Measurements from ENCODE around the gene APLNR. TPM values are rescaled to one million over a fixed set of nuclear protein-coding genes. Genes with fewer than 3 reads are reported as not detected.

APLNR gene
- total RNA-seq, 1 experiment from 2014 or later = not detected

GRCh38 chr11:57269571-57270021 is 32.5 kb upstream of the APLNR start:
- POLR2A ChIA-PET = no interaction called here
- ATAC-seq = no peak

GRCh38 chr11:57266157-57266556 is 29.1 kb upstream of the APLNR start:
- Histone ChIP-seq H2AFZ (ENCODE audit: low read depth, low read length, poor library complexity, severe bottlenecking) (no peak overlapping the region), H3K27ac (ENCODE audit: low read depth, low read length) (no peak overlapping the region), H3K27me3 (ENCODE audit: insufficient read depth, low read length) (no peaks in the 10 kb centered on the region), H3K4me3 (replicated peaks in 1 of 2; ENCODE audit: low read depth in 1 of 2, low read length in 2 of 2) (no peak overlapping the region), H3K9me2 (ENCODE audit: insufficient read depth) (no peaks in the 10 kb centered on the region), H3K36me3 (ENCODE audit: control insufficient read depth in 1 of 2, insufficient read depth in 2 of 2, low read length in 2 of 2) (no peaks in the 10 kb centered on the region), H3K9me3 (ENCODE audit: control insufficient read depth in 1 of 2, insufficient read depth in 1 of 2, low read depth in 1 of 2, low read length in 2 of 2) (no peaks in the 10 kb centered on the region), H4K20me1 (ENCODE audit: insufficient read depth) (no peaks in the 10 kb centered on the region), H3K4me2 (ENCODE audit: low read length) (no peak overlapping the region), H3K79me2 (ENCODE audit: insufficient read depth, low read length) (no peaks in the 10 kb centered on the region), H3K4me1 (ENCODE audit: control insufficient read depth in 1 of 2, insufficient read depth in 2 of 2, low read length in 2 of 2) (no peaks in the 10 kb centered on the region), H3K9ac (ENCODE audit: low read length) (no peak overlapping the region)
- DNase-seq (ENCODE audit: low read depth, low spot score) = no peak
- ChIA-PET POLR2A (no interaction called here), RAD21 (ENCODE audit: low non-redundant PET in 1 of 2, low total read pairs in 2 of 2, uncharacterized antibody in 2 of 2, unreplicated experiment in 2 of 2) (no interaction called here), CTCF (no interaction called here)
- BruUV-seq (replicated peaks) = no TSS peak
- no peak for TF ChIP-seq POLR2A (IDR thresholded peaks at IDR 0.05; ENCODE audit: borderline replicate concordance, extremely low read depth, insufficient read depth, insufficient read length)
- ATAC-seq = no peak
- intact Hi-C loops (cut with micrococcal nuclease) = loop anchor here (10.0 kb wide), 1 partner anchor 61 kb away; no protein-coding TSS in a partner anchor

More at GRCh38 chr11:57269571-57270021, 32.5 kb upstream of the APLNR start:
- Histone ChIP-seq H3K9ac (ENCODE audit: low read length) (no peak overlapping the region), H3K9me2 (ENCODE audit: insufficient read depth) (no peaks in the 10 kb centered on the region), H3K4me1 (ENCODE audit: control insufficient read depth in 1 of 2, insufficient read depth in 2 of 2, low read length in 2 of 2) (no peaks in the 10 kb centered on the region), H3K27ac (ENCODE audit: low read depth, low read length) (no peak overlapping the region), H3K27me3 (ENCODE audit: insufficient read depth, low read length) (no peaks in the 10 kb centered on the region), H3K4me2 (ENCODE audit: low read length) (no peak overlapping the region), H4K20me1 (ENCODE audit: insufficient read depth) (no peaks in the 10 kb centered on the region), H2AFZ (ENCODE audit: low read depth, low read length, poor library complexity, severe bottlenecking) (no peak overlapping the region), H3K36me3 (ENCODE audit: control insufficient read depth in 1 of 2, insufficient read depth in 2 of 2, low read length in 2 of 2) (no peaks in the 10 kb centered on the region), H3K9me3 (ENCODE audit: control insufficient read depth in 1 of 2, insufficient read depth in 1 of 2, low read depth in 1 of 2, low read length in 2 of 2) (no peaks in the 10 kb centered on the region), H3K4me3 (replicated peaks in 1 of 2; ENCODE audit: low read depth in 1 of 2, low read length in 2 of 2) (no peak overlapping the region), H3K79me2 (ENCODE audit: insufficient read depth, low read length) (no peaks in the 10 kb centered on the region)
- ChIA-PET RAD21 (ENCODE audit: low non-redundant PET in 1 of 2, low total read pairs in 2 of 2, uncharacterized antibody in 2 of 2, unreplicated experiment in 2 of 2) (no interaction called here), CTCF (interaction anchor here (1.2 kb wide), 1 partner anchor 8 kb away, joined by 3 read pairs; no protein-coding TSS in a partner anchor)
- DNase-seq (ENCODE audit: low read depth, low spot score) = no peak
- TF ChIP-seq EZH2 (IDR thresholded peaks at IDR 0.05) (no peak), ELF1 (IDR thresholded peaks at IDR 0.05; ENCODE audit: borderline replicate concordance, low read depth) (no peak)
- no TSS peak for BruUV-seq (replicated peaks)
- intact Hi-C loops (cut with micrococcal nuclease) = loop anchor here (10.0 kb wide), 1 partner anchor 65 kb away; no protein-coding TSS in a partner anchor

- Histone ChIP-seq H3K36me3 (ENCODE audit: control insufficient read depth in 1 of 2, insufficient read depth in 2 of 2, low read length in 2 of 2) (no peaks in the 10 kb centered on the region), H3K27me3 (ENCODE audit: insufficient read depth, low read length) (no peaks in the 10 kb centered on the region; the same call in 1 of the 2 replicates), H3K9me2 (ENCODE audit: insufficient read depth) (no peaks in the 10 kb centered on the region), H3K27ac (ENCODE audit: low read depth, low read length) (no peak overlapping the region), H3K4me2 (ENCODE audit: low read length) (no peak overlapping the region), H2AFZ (ENCODE audit: low read depth, low read length, poor library complexity, severe bottlenecking) (no peak overlapping the region), H3K79me2 (ENCODE audit: insufficient read depth, low read length) (no peaks in the 10 kb centered on the region), H3K9me3 (ENCODE audit: control insufficient read depth in 1 of 2, insufficient read depth in 1 of 2, low read depth in 1 of 2, low read length in 2 of 2) (no peaks in the 10 kb centered on the region), H4K20me1 (ENCODE audit: insufficient read depth) (no peaks in the 10 kb centered on the region), H3K4me3 (replicated peaks in 1 of 2; ENCODE audit: low read depth in 1 of 2, low read length in 2 of 2) (no peak overlapping the region), H3K9ac (ENCODE audit: low read length) (no peak overlapping the region), H3K4me1 (ENCODE audit: control insufficient read depth in 1 of 2, insufficient read depth in 2 of 2, low read length in 2 of 2) (no peaks in the 10 kb centered on the region)
- RAD21 ChIA-PET (ENCODE audit: low non-redundant PET in 1 of 2, low total read pairs in 2 of 2, uncharacterized antibody in 2 of 2, unreplicated experiment in 2 of 2) = no interaction called here
- no peak for ATAC-seq
- no peak for DNase-seq (ENCODE audit: low read depth, low spot score)
- intact Hi-C loops (cut with micrococcal nuclease) = loop anchor here (10.0 kb wide), 1 partner anchor 59 kb away; no protein-coding TSS in a partner anchor
- BruUV-seq (replicated peaks) = no TSS peak
- POLR2A ChIA-PET = no interaction called here
- CTCF ChIA-PET = no interaction called here
- TF ChIP-seq YY1 (IDR thresholded peaks at IDR 0.05; ENCODE audit: extremely low read depth, insufficient replicate concordance, low read depth, low read length) (no peak), RAD21 (IDR thresholded peaks at IDR 0.05; ENCODE audit: low read depth) (no peak), SIN3A (IDR thresholded peaks at IDR 0.05; ENCODE audit: low read depth) (no peak)
These were observed 26.3 kb upstream of the APLNR start for GRCh38 chr11:57263351-57263750.

All from HCT116 (cell line).